Endodermal cell (in vitro differentiated cells): ENCODE data around the gene AGTR1. TPM values are rescaled to one million over a fixed set of nuclear protein-coding genes. Genes with fewer than 3 reads are reported as not detected.
A peak's percentile ranks its signal among the peaks of the same experiment; 100 is the strongest.

Experiments used
- DNase-seq: peaks from one replicate; pipeline ENCODE4 v3.0.0-alpha.2; 2017
- H3K27ac ChIP-seq: 2 replicates; pipeline ENCODE4 v1.5.1; 2013; ENCODE audit warnings: mild to moderate bottlenecking, low read depth, low read length, moderate library complexity
- H3K27me3 ChIP-seq: 2 replicates; pipeline ENCODE4 v1.6.1; 2013; ENCODE audit warnings: mild to moderate bottlenecking, low read length, moderate library complexity; ENCODE audit not compliant: insufficient read depth, control insufficient read depth, poor library complexity, severe bottlenecking
- H3K36me3 ChIP-seq: 2 replicates; pipeline ENCODE4 v1.7.0; 2013; ENCODE audit warnings: mild to moderate bottlenecking, low read length, moderate library complexity; ENCODE audit not compliant: control insufficient read depth, insufficient read depth
- H3K4me1 ChIP-seq: one replicate; pipeline ENCODE4 v1.7.0; 2013; ENCODE audit warnings: low read length; ENCODE audit not compliant: control insufficient read depth, insufficient read depth
- H3K4me3 ChIP-seq: 2 replicates; pipeline ENCODE4 v1.5.1; 2013; ENCODE audit warnings: mild to moderate bottlenecking, low read length, moderate library complexity
- H3K9ac ChIP-seq: 2 replicates; pipeline ENCODE4 v1.6.1; 2013; ENCODE audit warnings: mild to moderate bottlenecking, low read length, moderate library complexity; ENCODE audit not compliant: poor library complexity, severe bottlenecking; ENCODE audit errors: extremely low read depth
- H3K9me3 ChIP-seq: 2 replicates; pipeline ENCODE4 v1.6.1; 2013; ENCODE audit warnings: mild to moderate bottlenecking, low read length, moderate library complexity; ENCODE audit not compliant: control insufficient read depth
- H3K27ac Mint-ChIP-seq: 2 replicates; pipeline ENCODE4 v1.8.0; 2020; ENCODE audit warnings: mixed read lengths
- H3K27me3 Mint-ChIP-seq: 2 replicates; pipeline ENCODE4 v1.8.0; 2021; ENCODE audit warnings: mild to moderate bottlenecking, mixed read lengths; ENCODE audit not compliant: insufficient read depth
- H3K36me3 Mint-ChIP-seq: 2 replicates; pipeline ENCODE4 v1.8.0; 2020; ENCODE audit warnings: low read depth, mixed read lengths
- H3K4me1 Mint-ChIP-seq: 2 replicates; pipeline ENCODE4 v1.8.0; 2020; ENCODE audit warnings: mixed read lengths
- H3K4me3 Mint-ChIP-seq: 2 replicates; pipeline ENCODE4 v1.8.0; 2020; ENCODE audit warnings: mild to moderate bottlenecking, moderate library complexity, mixed read lengths
- H3K9me3 Mint-ChIP-seq: 2 replicates; pipeline ENCODE4 v1.8.0; 2020; ENCODE audit warnings: mild to moderate bottlenecking, mixed read lengths
- WGBS, 2 experiments: methylation state at CpG; one replicate each; pipeline versions ENCODE4 v1.1.5 to v1.1.7; 2013; ENCODE audit warnings: missing lambda C conversion rate in 2 of 2, mixed read lengths in 1 of 2; ENCODE audit not compliant: insufficient coverage in 1 of 2, insufficient read length in 1 of 2; 5-methylcytosine and 5-hydroxymethylcytosine counted together
- total RNA-seq, 2 donors: library from RNA; stranded (reverse); fragmentation: NEBNext Ultra II Directional in 1 of 2; extraction: Animal tissue kit (Norgen Biotek cat#: 25700) in 1 of 2; gene quantifications; 2 replicates in 1 of 2; 3 replicates in 1 of 2; pipeline ENCODE4 v1.2.1, GENCODE V29; 2021
- TF ChIP-seq, protein P1 (sequence below): fragments of 200-600 bp; sonication (generic); conservative IDR thresholded peaks from 2 replicates; pipeline ENCODE4 v1.5.0; 2021; ENCODE audit warnings: antibody characterized with exemption, mild to moderate bottlenecking

Gene AGTR1
- total RNA-seq, 2 donors from 2014 or later: 0.15 TPM; not detected in 1

GRCh38 chr3:148742118-148742517, 44.4 kb downstream of the AGTR1 start:
- Histone ChIP-seq H3K4me1 (no peaks in the 10 kb centered on the region), H3K36me3 (no peaks in the 10 kb centered on the region), H3K4me3 (no peak overlapping the region), H3K27ac (peak overlapping the region; percentile 85), H3K9ac (no peak overlapping the region), H3K9me3 (no peaks in the 10 kb centered on the region), H3K27me3 (no peaks in the 10 kb centered on the region)
- no peak for DNase-seq
- no peak overlapping the region for H3K4me3 Mint-ChIP-seq
- H3K4me1 Mint-ChIP-seq: no peaks in the 10 kb centered on the region
- no peak overlapping the region for H3K27ac Mint-ChIP-seq
- no peaks in the 10 kb centered on the region for H3K36me3 Mint-ChIP-seq
- TF ChIP-seq, protein P1, sequence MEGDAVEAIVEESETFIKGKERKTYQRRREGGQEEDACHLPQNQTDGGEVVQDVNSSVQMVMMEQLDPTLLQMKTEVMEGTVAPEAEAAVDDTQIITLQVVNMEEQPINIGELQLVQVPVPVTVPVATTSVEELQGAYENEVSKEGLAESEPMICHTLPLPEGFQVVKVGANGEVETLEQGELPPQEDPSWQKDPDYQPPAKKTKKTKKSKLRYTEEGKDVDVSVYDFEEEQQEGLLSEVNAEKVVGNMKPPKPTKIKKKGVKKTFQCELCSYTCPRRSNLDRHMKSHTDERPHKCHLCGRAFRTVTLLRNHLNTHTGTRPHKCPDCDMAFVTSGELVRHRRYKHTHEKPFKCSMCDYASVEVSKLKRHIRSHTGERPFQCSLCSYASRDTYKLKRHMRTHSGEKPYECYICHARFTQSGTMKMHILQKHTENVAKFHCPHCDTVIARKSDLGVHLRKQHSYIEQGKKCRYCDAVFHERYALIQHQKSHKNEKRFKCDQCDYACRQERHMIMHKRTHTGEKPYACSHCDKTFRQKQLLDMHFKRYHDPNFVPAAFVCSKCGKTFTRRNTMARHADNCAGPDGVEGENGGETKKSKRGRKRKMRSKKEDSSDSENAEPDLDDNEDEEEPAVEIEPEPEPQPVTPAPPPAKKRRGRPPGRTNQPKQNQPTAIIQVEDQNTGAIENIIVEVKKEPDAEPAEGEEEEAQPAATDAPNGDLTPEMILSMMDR: no peak
- no peaks in the 10 kb centered on the region for H3K9me3 Mint-ChIP-seq
- 85 to 92% methylated on average over 3 to 6 of the region's 6 CpGs for WGBS, 2 experiments
- no peaks in the 10 kb centered on the region for H3K27me3 Mint-ChIP-seq

- no peaks in the 10 kb centered on the region for H3K9me3 Mint-ChIP-seq
- H3K4me1 Mint-ChIP-seq: no peaks in the 10 kb centered on the region
- TF ChIP-seq, protein P1: no peak
- Histone ChIP-seq H3K4me1 (no peaks in the 10 kb centered on the region), H3K4me3 (no peak overlapping the region), H3K36me3 (no peaks in the 10 kb centered on the region), H3K27me3 (no peaks in the 10 kb centered on the region), H3K9me3 (no peaks in the 10 kb centered on the region), H3K27ac (no peak overlapping the region), H3K9ac (no peak overlapping the region)
- no peak overlapping the region for H3K27ac Mint-ChIP-seq
- no peaks in the 10 kb centered on the region for H3K36me3 Mint-ChIP-seq
- H3K4me3 Mint-ChIP-seq: no peak overlapping the region
- WGBS, 2 experiments: 92 to 98% methylated on average over 4 to 5 of the region's 5 CpGs
- DNase-seq: no peak
- no peaks in the 10 kb centered on the region for H3K27me3 Mint-ChIP-seq
Measured at GRCh38 chr3:148746053-148746452, 48.4 kb downstream of the AGTR1 start.

- H3K4me3 Mint-ChIP-seq: no peak overlapping the region
- H3K36me3 Mint-ChIP-seq: no peaks in the 10 kb centered on the region
- H3K9me3 ChIP-seq: no peaks in the 10 kb centered on the region
Measured at GRCh38 chr3:148748283-148748682, 50.6 kb downstream of the AGTR1 start.

More at GRCh38 chr3:148748283-148748682, 50.6 kb downstream of the AGTR1 start:
- Histone ChIP-seq H3K27ac (no peak overlapping the region), H3K4me1 (no peaks in the 10 kb centered on the region), H3K27me3 (no peaks in the 10 kb centered on the region), H3K4me3 (no peak overlapping the region), H3K36me3 (no peaks in the 10 kb centered on the region), H3K9ac (no peak overlapping the region)
- H3K27ac Mint-ChIP-seq: no peak overlapping the region
- no peaks in the 10 kb centered on the region for H3K4me1 Mint-ChIP-seq
- no peak for DNase-seq
- 40% methylated on average over 3 of the region's 3 CpGs; no CpG with 5 or more reads in 1 of the 2 experiments for WGBS, 2 experiments
- peaks cover 1% of the 10 kb centered on the region for H3K9me3 Mint-ChIP-seq
- TF ChIP-seq, protein P1: no peak
- no peaks in the 10 kb centered on the region for H3K27me3 Mint-ChIP-seq
